GM12874 (cell line): ENCODE data around the gene VEZT.

Experiments
- CTCF ChIP-seq: IDR thresholded peaks from 2 replicates; pipeline ENCODE4 v1.5.1; 2011; ENCODE audit warnings: low read depth, mild to moderate bottlenecking, control low read depth, low read length, moderate library complexity; ENCODE audit not compliant: insufficient read depth

The VEZT gene

GRCh38 chr12:95271465-95271864, 53.9 kb downstream of the VEZT start:
- no peak for TF ChIP-seq CTCF

- TF ChIP-seq CTCF: no peak
Observed at GRCh38 chr12:95277139-95277538, 59.5 kb downstream of the VEZT start.

GRCh38 chr12:95279856-95280255, 62.2 kb downstream of the VEZT start:
- TF ChIP-seq CTCF: no peak

GRCh38 chr12:95282266-95282665, 64.7 kb downstream of the VEZT start:
- TF ChIP-seq CTCF: no peak

- TF ChIP-seq CTCF: no peak
Observed at GRCh38 chr12:95283371-95283770, 65.8 kb downstream of the VEZT start.

- TF ChIP-seq CTCF: no peak
Observed at GRCh38 chr12:95286713-95287112, 69.1 kb downstream of the VEZT start.

GRCh38 chr12:95291501-95291900, 73.9 kb downstream of the VEZT start:
- TF ChIP-seq CTCF: no peak

GRCh38 chr12:95298916-95299315, 81.3 kb downstream of the VEZT start:
- no peak for TF ChIP-seq CTCF
